Choroid plexus epithelial cell (primary cell): Measurements from ENCODE around the gene AMFR.

Source experiments
- DNase-seq: peaks from one replicate; pipeline ENCODE4 v3.0.0-alpha.2; 2010; ENCODE audit warnings: low read depth
- H3K4me3 ChIP-seq: 2 replicates; pipeline ENCODE4 v1.5.1; 2011; ENCODE audit warnings: low read depth, mild to moderate bottlenecking, control low read depth, low read length, moderate library complexity
- CTCF ChIP-seq: conservative IDR thresholded peaks from 2 replicates; pipeline ENCODE4 v1.5.1; 2011; ENCODE audit warnings: low read depth, mild to moderate bottlenecking, control low read depth, inconsistent platforms, low read length, moderate library complexity

Gene AMFR

DNA sequence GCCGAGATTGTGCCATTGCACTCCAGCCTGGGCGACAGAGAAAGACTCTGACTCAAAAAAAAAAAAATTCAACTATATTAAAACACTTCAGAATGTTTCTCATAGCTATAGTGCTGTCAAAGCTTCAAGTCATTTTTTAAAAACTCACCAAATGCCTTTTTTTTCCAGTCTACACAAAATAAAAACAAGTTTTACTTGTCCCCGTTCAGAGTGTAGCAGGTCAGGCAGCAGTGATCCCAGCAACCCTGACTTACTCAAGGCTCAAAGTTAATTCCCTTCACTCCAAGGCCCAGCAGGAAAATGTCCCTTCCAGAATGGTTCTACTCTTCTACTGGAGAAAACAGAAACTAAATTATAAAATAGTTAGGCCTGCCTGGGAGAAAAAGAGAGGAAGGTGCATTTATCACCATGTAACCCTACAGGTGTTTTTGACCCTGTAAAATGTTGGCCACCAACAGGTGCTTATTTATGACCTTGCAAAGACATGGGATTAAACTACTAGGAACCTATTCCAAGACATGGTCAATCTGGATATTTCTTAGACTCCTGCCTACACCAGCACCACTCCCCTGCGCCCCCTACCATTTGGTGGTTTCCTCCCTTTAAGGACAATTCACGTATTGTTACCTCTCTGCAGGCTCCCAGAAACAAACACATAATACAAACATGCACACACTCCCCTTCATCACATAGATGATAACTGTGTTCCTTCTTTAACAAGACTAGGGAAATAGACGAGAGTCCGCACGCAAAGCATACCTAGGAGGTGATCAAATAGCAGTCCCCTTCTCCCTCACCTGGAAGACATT, 5.4 kb downstream of the AMFR start:
- H3K4me3 ChIP-seq, result no peak overlapping the region
- no peak for DNase-seq
- no peak for TF ChIP-seq CTCF

DNA sequence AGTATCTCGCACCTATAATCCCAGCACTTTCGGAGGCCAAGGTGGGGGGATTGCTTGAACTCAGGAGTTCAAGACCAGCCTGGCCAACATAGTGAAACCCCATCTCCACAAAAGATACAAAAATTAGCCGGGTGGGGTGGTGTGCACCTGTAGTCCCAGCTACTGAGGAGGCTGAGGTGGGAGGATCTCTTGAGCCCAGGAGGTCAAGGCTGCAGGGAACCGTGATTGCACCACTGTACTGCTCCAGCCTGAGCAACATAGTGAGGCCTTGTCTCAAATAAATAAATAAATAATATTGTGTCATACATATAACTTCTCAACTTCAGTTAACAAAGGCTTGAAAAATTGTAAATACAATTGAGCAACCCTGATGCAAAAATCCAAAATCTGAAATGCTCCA, 8.2 kb downstream of the AMFR start:
- DNase-seq, result no peak
- H3K4me3 ChIP-seq, result no peak overlapping the region
- TF ChIP-seq CTCF, result no peak

- H3K4me3 ChIP-seq, result no peak overlapping the region
- no peak for DNase-seq
- no peak for TF ChIP-seq CTCF
Observed at GRCh38 chr16:56415875-56416274, 9.5 kb downstream of the AMFR start.

DNA sequence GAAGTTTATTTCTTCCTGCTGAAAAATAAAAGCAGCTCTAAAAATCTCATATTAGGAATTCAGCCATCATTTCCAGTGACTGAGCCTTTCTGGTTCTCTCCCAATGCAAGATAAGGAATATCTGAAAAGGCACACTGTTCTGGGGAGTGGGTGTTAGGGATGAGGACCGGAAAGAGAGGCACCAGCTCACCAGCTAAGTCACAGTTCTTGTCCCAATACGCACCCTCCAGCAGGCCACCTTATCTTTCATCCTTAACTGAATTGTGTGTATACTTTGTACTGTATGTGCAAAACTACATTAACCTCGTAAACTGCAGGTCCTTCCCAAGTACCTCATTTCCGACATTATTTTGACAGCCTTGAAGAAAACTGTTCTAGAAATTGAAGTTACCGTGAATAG, 11.0 kb downstream of the AMFR start:
- TF ChIP-seq CTCF, result no peak
- H3K4me3 ChIP-seq, result no peak overlapping the region
- DNase-seq, result no peak

DNA sequence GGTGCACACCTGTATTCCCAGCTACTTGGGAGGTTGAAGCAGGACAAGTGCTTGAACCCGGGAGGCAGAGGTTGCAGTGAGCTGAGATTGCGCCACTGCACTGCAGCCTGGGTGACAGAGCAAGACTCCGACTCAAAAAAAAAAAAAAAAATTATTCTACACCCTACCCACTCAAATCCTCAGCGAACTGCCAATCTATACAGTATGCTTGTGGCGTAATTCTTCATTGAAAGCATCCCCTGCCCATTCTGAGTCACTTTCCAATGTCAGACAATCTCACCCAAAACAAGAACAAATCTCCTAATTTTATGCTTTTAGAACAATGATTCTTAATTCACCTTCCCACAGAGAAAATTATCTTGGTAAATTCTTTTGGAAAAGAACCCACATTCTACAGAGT, 12.0 kb downstream of the AMFR start:
- DNase-seq, result no peak
- no peak overlapping the region for H3K4me3 ChIP-seq
- no peak for TF ChIP-seq CTCF

DNA sequence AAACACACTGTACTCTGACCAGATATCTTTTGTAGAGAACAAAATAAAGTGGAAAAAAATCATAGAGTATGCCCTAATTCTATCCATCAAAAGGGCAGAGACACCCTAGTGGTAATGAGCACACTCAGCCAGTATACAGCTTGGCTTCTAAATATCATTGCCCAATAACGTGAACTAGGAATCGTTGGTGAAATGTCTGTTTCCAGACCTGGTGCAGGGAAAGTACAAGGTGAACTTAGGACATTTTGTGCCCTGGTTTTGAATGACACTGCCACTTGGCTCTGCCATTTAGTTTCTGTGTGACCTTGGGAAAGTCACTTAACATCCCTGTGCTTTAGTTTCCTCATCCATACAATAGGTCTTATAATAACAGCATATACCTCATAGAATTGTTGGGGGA, 13.7 kb downstream of the AMFR start:
- H3K4me3 ChIP-seq, result no peak overlapping the region
- no peak for DNase-seq
- TF ChIP-seq CTCF, result no peak

DNA sequence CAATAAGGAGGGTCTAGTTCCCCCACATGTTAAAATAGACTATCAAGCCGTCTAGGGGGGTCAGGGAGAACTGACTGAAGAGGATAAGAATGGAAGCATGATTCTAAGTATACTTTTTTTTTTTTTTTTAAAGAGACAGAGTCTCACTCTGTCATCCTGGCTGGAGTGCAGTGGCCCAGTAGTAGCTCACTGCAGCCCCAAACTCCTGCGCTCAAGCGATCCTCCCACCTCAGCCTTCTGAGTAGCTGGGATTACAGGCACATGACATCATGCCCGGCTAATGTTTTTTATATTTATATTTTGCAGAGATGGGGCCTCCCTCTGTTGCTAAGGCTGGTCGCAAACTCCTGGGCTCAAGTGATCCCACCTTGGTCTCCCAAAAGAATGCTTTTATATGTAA, 14.2 kb downstream of the AMFR start:
- no peak overlapping the region for H3K4me3 ChIP-seq
- no peak for TF ChIP-seq CTCF
- DNase-seq, result no peak
